ENCODE results near the gene EIF2B5. TPM values are rescaled to one million over a fixed set of nuclear protein-coding genes. Genes with fewer than 3 reads are reported as not detected.

EIF2B5 gene
- total and polyA plus RNA-seq, 2 of the 13 experiments (the other 11 are each of a cell fraction or from before 2014, with no cell fraction given), result 38.4 to 60.2 TPM

GRCh38 chr3:184186902-184187207 lies 51.7 kb downstream of the EIF2B5 start (continued):
- no peak for TF ChIP-seq SNAPC4 (CRISPR knock-in tag; IDR thresholded peaks at IDR 0.05)
- no peak for TF ChIP-seq MZF1 (CRISPR knock-in tag; IDR thresholded peaks at IDR 0.05; ENCODE audit: borderline replicate concordance)
- TF ChIP-seq ZNF280B (CRISPR knock-in tag; IDR thresholded peaks at IDR 0.05; ENCODE audit: borderline replicate concordance), result no peak
- TF ChIP-seq ELF3 (CRISPR knock-in tag; IDR thresholded peaks at IDR 0.05), result no peak
- no peak for TF ChIP-seq BCLAF1 (IDR thresholded peaks at IDR 0.05)
